ENCODE data around the gene MCHR1. TPM values are rescaled to one million over a fixed set of nuclear protein-coding genes. Genes with fewer than 3 reads are reported as not detected.

MCHR1 gene
- polyA plus RNA-seq, 3 donors: 0.05 to 0.09 TPM; not detected in 1

- 86% methylated on average over 1 of the region's 1 CpG for WGBS (ENCODE audit: insufficient coverage)
- Mint-ChIP-seq H3K9me3 (peaks cover 0 to 12% (median 4%) of the 10 kb centered on the region in 7 donors), H3K27me3 (ENCODE audit: low read depth in 3 of 3) (peaks cover 0 to 4% (median 2%) of the 10 kb centered on the region in 3 donors), H3K36me3 (no peaks in the 10 kb centered on the region), H3K4me1 (peaks cover 7% of the 10 kb centered on the region), H3K27ac (no peak overlapping the region), H3K4me3 (no peak overlapping the region)
- Histone ChIP-seq H3K9me3 (replicated peaks in 1 of 2; ENCODE audit: control insufficient read depth in 1 of 2, insufficient read depth in 1 of 2, low read length in 2 of 2) (peaks cover 0 to 3% of the 10 kb centered on the region in 2 donors), H3K27ac (ENCODE audit: low read depth in 1 of 2, low read length in 2 of 2) (no peak overlapping the region), H2AFZ (ENCODE audit: insufficient read depth, low read depth, low read length, poor library complexity, severe bottlenecking) (no peak overlapping the region), H3K4me1 (ENCODE audit: control insufficient read depth in 1 of 2, insufficient read depth in 2 of 2, low read length in 2 of 2) (no peaks in the 10 kb centered on the region), H3K4me3 (replicated peaks in 1 of 3; ENCODE audit: low read depth in 2 of 3, low read length in 3 of 3) (no peak overlapping the region), H3K27me3 (ENCODE audit: control insufficient read depth in 2 of 2, insufficient read depth in 2 of 2, low read length in 2 of 2) (no peaks in the 10 kb centered on the region), H4K20me1 (ENCODE audit: insufficient read depth, low read length) (no peaks in the 10 kb centered on the region), H3K4me2 (replicated peaks; ENCODE audit: extremely low read depth, low read length, poor library complexity, severe bottlenecking) (no peak overlapping the region), H3K79me2 (ENCODE audit: insufficient read depth, low read length) (no peaks in the 10 kb centered on the region), H3K36me3 (replicated peaks in 1 of 2; ENCODE audit: control insufficient read depth in 1 of 2, insufficient read depth in 2 of 2, low read length in 2 of 2) (no peaks in the 10 kb centered on the region), H3K9ac (ENCODE audit: insufficient read depth, low read length, poor library complexity, severe bottlenecking) (no peak overlapping the region)
- DNase-seq: no peak
- TF ChIP-seq CTCF (IDR thresholded peaks at IDR 0.05): no peak
- intact Hi-C loops (cut with micrococcal nuclease): no loop called here
These were observed 23.9 kb downstream of the MCHR1 start for GRCh38 chr22:40703174-40703573.

GRCh38 chr22:40703736-40704135 is 24.5 kb downstream of the MCHR1 start:
- Histone ChIP-seq H3K79me2 (ENCODE audit: insufficient read depth, low read length) (no peaks in the 10 kb centered on the region), H3K9me3 (replicated peaks in 1 of 2; ENCODE audit: control insufficient read depth in 1 of 2, insufficient read depth in 1 of 2, low read length in 2 of 2) (peaks cover 0 to 3% of the 10 kb centered on the region in 2 donors), H3K4me3 (replicated peaks in 1 of 3; ENCODE audit: low read depth in 2 of 3, low read length in 3 of 3) (no peak overlapping the region), H4K20me1 (ENCODE audit: insufficient read depth, low read length) (no peaks in the 10 kb centered on the region), H3K9ac (ENCODE audit: insufficient read depth, low read length, poor library complexity, severe bottlenecking) (no peak overlapping the region), H2AFZ (ENCODE audit: insufficient read depth, low read depth, low read length, poor library complexity, severe bottlenecking) (no peak overlapping the region), H3K4me2 (replicated peaks; ENCODE audit: extremely low read depth, low read length, poor library complexity, severe bottlenecking) (no peak overlapping the region), H3K4me1 (ENCODE audit: control insufficient read depth in 1 of 2, insufficient read depth in 2 of 2, low read length in 2 of 2) (no peaks in the 10 kb centered on the region), H3K36me3 (replicated peaks in 1 of 2; ENCODE audit: control insufficient read depth in 1 of 2, insufficient read depth in 2 of 2, low read length in 2 of 2) (no peaks in the 10 kb centered on the region), H3K27ac (ENCODE audit: low read depth in 1 of 2, low read length in 2 of 2) (no peak overlapping the region), H3K27me3 (ENCODE audit: control insufficient read depth in 2 of 2, insufficient read depth in 2 of 2, low read length in 2 of 2) (no peaks in the 10 kb centered on the region)
- peaks cover 10% of the 10 kb centered on the region for H3K4me1 Mint-ChIP-seq
- H3K36me3 Mint-ChIP-seq: no peaks in the 10 kb centered on the region
- H3K27ac Mint-ChIP-seq: no peak overlapping the region
- no peak for TF ChIP-seq CTCF (IDR thresholded peaks at IDR 0.05)
- peaks cover 0 to 12% (median 4%) of the 10 kb centered on the region in 7 donors for H3K9me3 Mint-ChIP-seq
- 94% methylated on average over 2 of the region's 5 CpGs for WGBS (ENCODE audit: insufficient coverage)
- H3K4me3 Mint-ChIP-seq: no peak overlapping the region
- intact Hi-C loops (cut with micrococcal nuclease): no loop called here
- DNase-seq: no peak
- peaks cover 0 to 4% (median 2%) of the 10 kb centered on the region in 3 donors for H3K27me3 Mint-ChIP-seq (ENCODE audit: low read depth in 3 of 3)

All from CD14-positive monocyte (primary cell).